Rectal smooth muscle tissue (tissue), 1 donor: Measurements from ENCODE around the gene PXN.
A peak's percentile ranks its signal among the peaks of the same experiment; 100 is the strongest.
"Not testable (repeated sequence)": the region's sequence is repeated elsewhere in the genome, so short reads cannot be mapped to it uniquely, and the experiment has no call there.

Experiments
- H3K27ac ChIP-seq: one replicate; pipeline ENCODE4 v1.7.0; 2013; ENCODE audit warnings: low read depth, low read length, inconsistent platforms
- H3K27me3 ChIP-seq: one replicate; pipeline ENCODE4 v1.7.0; 2013; ENCODE audit warnings: low read length; ENCODE audit not compliant: control insufficient read depth, insufficient read depth
- H3K36me3 ChIP-seq: one replicate; pipeline ENCODE4 v1.7.0; 2013; ENCODE audit warnings: low read length; ENCODE audit not compliant: control insufficient read depth, insufficient read depth
- H3K4me1 ChIP-seq: one replicate; pipeline ENCODE4 v1.7.0; 2013; ENCODE audit warnings: low read length; ENCODE audit not compliant: control insufficient read depth, insufficient read depth
- H3K4me3 ChIP-seq: one replicate; pipeline ENCODE4 v1.7.0; 2013; ENCODE audit warnings: low read length
- H3K9ac ChIP-seq: one replicate; pipeline ENCODE4 v1.7.0; 2013; ENCODE audit warnings: low read length

Gene PXN

GRCh38 chr12:120204171-120204570 lies 61.4 kb downstream of the PXN start:
- H3K4me3 ChIP-seq, result no peak overlapping the region
- H3K36me3 ChIP-seq, result peaks cover under 1% of the 10 kb centered on the region
- no peaks in the 10 kb centered on the region for H3K27me3 ChIP-seq
- no peak overlapping the region for H3K9ac ChIP-seq
- H3K27ac ChIP-seq, result no peak overlapping the region
- peaks cover 15% of the 10 kb centered on the region for H3K4me1 ChIP-seq

- peak overlapping the region; percentile 98 for H3K4me3 ChIP-seq
- peak overlapping the region; percentile 94 for H3K9ac ChIP-seq
- no peaks in the 10 kb centered on the region for H3K27me3 ChIP-seq
- H3K4me1 ChIP-seq, result peaks cover 15% of the 10 kb centered on the region
- H3K36me3 ChIP-seq, result peaks cover 22% of the 10 kb centered on the region
- peak overlapping the region; percentile 86 for H3K27ac ChIP-seq
Measured at GRCh38 chr12:120200364-120200800, 65.1 kb downstream of the PXN start.

GRCh38 chr12:120199595-120200306 lies 65.8 kb downstream of the PXN start:
- Histone ChIP-seq H3K4me3 (peak overlapping the region; percentile 98), H3K36me3 (peaks cover 22% of the 10 kb centered on the region), H3K27ac (peak overlapping the region; percentile 86), H3K27me3 (no peaks in the 10 kb centered on the region), H3K4me1 (peaks cover 19% of the 10 kb centered on the region), H3K9ac (peak overlapping the region; percentile 94)

- peak overlapping the region; percentile 98 for H3K4me3 ChIP-seq
- H3K27me3 ChIP-seq, result no peaks in the 10 kb centered on the region
- no peak overlapping the region for H3K9ac ChIP-seq
- peaks cover 22% of the 10 kb centered on the region for H3K36me3 ChIP-seq
- no peak overlapping the region for H3K27ac ChIP-seq
- peaks cover 19% of the 10 kb centered on the region for H3K4me1 ChIP-seq
Measured at GRCh38 chr12:120199025-120199424, 66.5 kb downstream of the PXN start.

GRCh38 chr12:120197542-120197887 lies 68.0 kb downstream of the PXN start:
- no peak overlapping the region for H3K4me3 ChIP-seq
- H3K27me3 ChIP-seq, result no peaks in the 10 kb centered on the region
- no peak overlapping the region for H3K27ac ChIP-seq
- H3K4me1 ChIP-seq, result peaks cover 24% of the 10 kb centered on the region
- peaks cover 22% of the 10 kb centered on the region for H3K36me3 ChIP-seq
- H3K9ac ChIP-seq, result no peak overlapping the region

GRCh38 chr12:120196817-120197541 lies 68.6 kb downstream of the PXN start:
- Histone ChIP-seq H3K4me1 (peaks cover 24% of the 10 kb centered on the region), H3K36me3 (peaks cover 22% of the 10 kb centered on the region)
- not testable (repeated sequence) for H3K9ac ChIP-seq, H3K27me3 ChIP-seq, H3K27ac ChIP-seq, H3K4me3 ChIP-seq

GRCh38 chr12:120196363-120196762 lies 69.2 kb downstream of the PXN start:
- Histone ChIP-seq H3K36me3 (peaks cover 22% of the 10 kb centered on the region), H3K27ac (no peak overlapping the region), H3K4me3 (no peak overlapping the region), H3K4me1 (peaks cover 24% of the 10 kb centered on the region), H3K27me3 (no peaks in the 10 kb centered on the region), H3K9ac (no peak overlapping the region)

GRCh38 chr12:120194534-120195395 lies 70.8 kb downstream of the PXN start, which contains the start of gene GCN1:
TSS of gene GCN1 (minus strand) at chr12:120194715. CDS start at chr12:120194697, 18 bp downstream.
- Histone ChIP-seq H3K4me1 (peaks cover 16% of the 10 kb centered on the region), H3K36me3 (peaks cover 25% of the 10 kb centered on the region), H3K27me3 (no peaks in the 10 kb centered on the region), H3K27ac (peak within 1 kb of the TSS; percentile 78), H3K4me3 (peak within 1 kb of the TSS; percentile 90), H3K9ac (peak within 1 kb of the TSS; percentile 59)

- Histone ChIP-seq H3K36me3 (peaks cover 24% of the 10 kb centered on the region), H3K9ac (peak overlapping the region; percentile 24), H3K27ac (peak overlapping the region; percentile 78), H3K27me3 (no peaks in the 10 kb centered on the region), H3K4me3 (peak overlapping the region; percentile 90), H3K4me1 (peaks cover 10% of the 10 kb centered on the region)
Measured at GRCh38 chr12:120194226-120194533, 71.3 kb downstream of the PXN start.

- Histone ChIP-seq H3K4me3 (peak overlapping the region; percentile 90), H3K36me3 (peaks cover 17% of the 10 kb centered on the region)
- H3K27ac ChIP-seq, H3K27me3 ChIP-seq, H3K4me1 ChIP-seq, H3K9ac ChIP-seq: not testable (repeated sequence)
Measured at GRCh38 chr12:120193286-120193685, 72.2 kb downstream of the PXN start.

- Histone ChIP-seq H3K36me3 (peaks cover 3% of the 10 kb centered on the region), H3K4me3 (no peak overlapping the region)
Measured at GRCh38 chr12:120190985-120191480, 74.5 kb downstream of the PXN start.

GRCh38 chr12:120190386-120190785 lies 75.1 kb downstream of the PXN start:
- no peak overlapping the region for H3K9ac ChIP-seq
- H3K36me3 ChIP-seq, result peaks cover 4% of the 10 kb centered on the region
- H3K27me3 ChIP-seq, result no peaks in the 10 kb centered on the region
- no peak overlapping the region for H3K27ac ChIP-seq
- H3K4me1 ChIP-seq, result peaks cover 10% of the 10 kb centered on the region
- H3K4me3 ChIP-seq, result no peak overlapping the region

More at GRCh38 chr12:120190985-120191480, 74.5 kb downstream of the PXN start:
- Histone ChIP-seq H3K27me3 (no peaks in the 10 kb centered on the region), H3K4me1 (peaks cover 10% of the 10 kb centered on the region), H3K9ac (no peak overlapping the region), H3K27ac (no peak overlapping the region)
